GM23248 (cell line): ENCODE measurements around the gene PPFIA4. TPM values are rescaled to one million over a fixed set of nuclear protein-coding genes. Genes with fewer than 3 reads are reported as not detected.

Experiments
- DNase-seq: peaks from one replicate; pipeline ENCODE4 v3.0.0-alpha.2; 2015
- H2AFZ ChIP-seq: fragments of 200-600 bp; sonication (generic); 2 replicates; pipeline ENCODE4 v1.6.1; 2016; ENCODE audit warnings: antibody characterized with exemption
- H3F3A ChIP-seq: fragments of 200-600 bp; sonication (generic); 2 replicates; pipeline ENCODE4 v1.6.1; 2016; ENCODE audit warnings: mild to moderate bottlenecking, antibody characterized with exemption, mixed run types; ENCODE audit not compliant: insufficient read depth
- H3K27ac ChIP-seq: fragments of 200-600 bp; sonication (generic); 2 replicates; pipeline ENCODE4 v1.5.1; 2016; ENCODE audit warnings: mild to moderate bottlenecking
- H3K27me3 ChIP-seq: fragments of 200-600 bp; sonication (generic); replicated peaks from 2 replicates; pipeline ENCODE4 v1.6.1; 2016; ENCODE audit warnings: mild to moderate bottlenecking; ENCODE audit not compliant: insufficient read depth
- H3K36me3 ChIP-seq: fragments of 200-600 bp; sonication (generic); 2 replicates; pipeline ENCODE4 v1.6.1; 2016; ENCODE audit warnings: low read depth, mild to moderate bottlenecking
- H3K4me1 ChIP-seq: fragments of 200-600 bp; sonication (generic); 2 replicates; pipeline ENCODE4 v1.6.1; 2016; ENCODE audit warnings: mild to moderate bottlenecking; ENCODE audit not compliant: insufficient read depth
- H3K4me2 ChIP-seq: fragments of 200-600 bp; sonication (generic); one replicate; pipeline ENCODE4 v1.6.1; 2016; ENCODE audit warnings: mild to moderate bottlenecking; ENCODE audit not compliant: unreplicated experiment
- H3K4me3 ChIP-seq: fragments of 200-600 bp; sonication (generic); 2 replicates; pipeline ENCODE4 v1.5.1; 2016; ENCODE audit warnings: mild to moderate bottlenecking
- H3K79me2 ChIP-seq: fragments of 200-600 bp; sonication (generic); 2 replicates; pipeline ENCODE4 v1.6.1; 2016; ENCODE audit warnings: mild to moderate bottlenecking; ENCODE audit not compliant: insufficient read depth
- H3K9ac ChIP-seq: fragments of 200-600 bp; sonication (generic); 2 replicates; pipeline ENCODE4 v1.6.1; 2016; ENCODE audit warnings: mild to moderate bottlenecking
- H3K9me2 ChIP-seq: fragments of 200-600 bp; sonication (generic); 2 replicates; pipeline ENCODE4 v1.6.1; 2016; ENCODE audit warnings: mixed run types, mild to moderate bottlenecking, moderate library complexity; ENCODE audit not compliant: insufficient read depth
- H3K9me3 ChIP-seq: fragments of 200-600 bp; sonication (generic); one replicate; pipeline ENCODE4 v1.6.1; 2017; ENCODE audit warnings: low read depth
- H4K20me1 ChIP-seq: fragments of 200-600 bp; sonication (generic); 2 replicates; pipeline ENCODE4 v1.6.0; 2016; ENCODE audit not compliant: insufficient read depth
- EZH2 ChIP-seq: fragments of 200-600 bp; sonication (generic); IDR thresholded peaks from 2 replicates; pipeline ENCODE4 v1.6.1; 2018; ENCODE audit warnings: antibody characterized with exemption, mild to moderate bottlenecking; ENCODE audit not compliant: insufficient read depth, poor library complexity, severe bottlenecking
- EZH2phosphoT487 ChIP-seq: fragments of 200-600 bp; sonication (generic); IDR thresholded peaks from 2 replicates; pipeline ENCODE4 v1.6.1; 2018; ENCODE audit warnings: antibody characterized with exemption, moderate library complexity, mild to moderate bottlenecking, low read depth; ENCODE audit not compliant: insufficient read depth
- WGBS, 2 experiments: methylation state at CpG; one replicate each; pipeline ENCODE4 v1.1.6; 2015 to 2017; ENCODE audit warnings: low lambda C conversion rate in 2 of 2, low coverage in 1 of 2; ENCODE audit errors: missing lambda C conversion rate in 2 of 2; 5-methylcytosine and 5-hydroxymethylcytosine counted together
- in situ Hi-C: fragments of 300-500 bp; cut with MboI; formaldehyde crosslinking; loops from 2 replicates; pipeline ENCODE4 v1.15.0; 2020
- polyA plus RNA-seq: library from polyadenylated mRNA; unstranded; fragments of >200 nt; fragmentation: Nextera tagmentation; extraction: Ambion mirVana; gene quantifications from 2 replicates; pipeline ENCODE4 v1.2.1, GENCODE V29; 2016
- total RNA-seq: library from RNA; depleted of rRNA; stranded (reverse); fragments of >200 nt; shearing (Covaris generic); gene quantifications from 2 replicates; pipeline ENCODE4 v1.2.3, GENCODE V29; 2014

PPFIA4 gene
- total and polyA plus RNA-seq, 2 experiments from 2014 or later = 4.9 to 13.6 TPM

DNA sequence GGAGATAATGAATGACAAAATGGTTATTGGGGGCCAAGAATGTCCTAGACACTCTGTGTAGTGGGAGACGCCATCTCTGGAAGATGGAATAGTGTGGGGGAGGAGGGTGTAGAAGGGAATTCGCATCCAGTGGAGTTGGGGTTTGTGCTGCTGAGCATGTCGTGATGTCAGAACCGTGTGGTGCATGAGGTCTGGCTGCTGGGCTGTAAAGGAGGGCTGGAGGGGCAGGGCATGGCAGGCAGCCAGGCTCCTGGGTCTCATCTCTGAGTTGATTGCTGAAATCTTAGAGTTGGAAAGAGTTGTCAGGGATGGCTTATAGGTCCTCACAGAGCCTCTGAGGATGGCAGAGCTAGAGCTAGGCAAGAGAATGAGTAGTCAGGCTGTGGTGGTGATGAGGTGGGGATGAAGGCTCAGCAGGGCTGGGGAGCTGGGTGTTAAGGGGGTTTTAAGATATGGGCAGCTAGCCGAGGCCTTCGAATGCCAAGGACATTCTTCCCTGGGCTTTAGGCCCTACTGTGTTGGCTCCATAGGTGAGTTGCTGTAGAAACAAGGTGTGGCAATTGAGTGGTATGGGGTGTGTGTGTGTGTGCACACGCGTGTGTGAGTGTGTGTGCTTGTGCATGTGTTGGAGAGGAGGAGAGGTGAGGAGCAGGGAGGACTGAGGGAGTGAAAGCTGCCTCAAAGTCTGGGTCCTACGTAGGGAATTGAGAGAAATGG is 1.9 kb downstream of the PPFIA4 start:
- Histone ChIP-seq H3K27me3 (no peaks in the 10 kb centered on the region), H3K9me2 (no peaks in the 10 kb centered on the region), H3K4me2 (peak overlapping the region; percentile 83), H3K4me3 (peak overlapping the region; percentile 88; the same call in 1 of the 2 replicates), H3K27ac (no peak overlapping the region), H4K20me1 (no peaks in the 10 kb centered on the region), H3K9me3 (no peaks in the 10 kb centered on the region), H3K9ac (no peak overlapping the region), H3K36me3 (peaks cover 18% of the 10 kb centered on the region), H3K79me2 (peaks cover 35% of the 10 kb centered on the region; the same call in 1 of the 2 replicates), H2AFZ (no peak overlapping the region), H3F3A (peaks cover 27% of the 10 kb centered on the region), H3K4me1 (peaks cover 5% of the 10 kb centered on the region)
- in situ Hi-C loops = no loop called here
- 89 to 90% methylated on average over 9 of the region's 9 CpGs for WGBS, 2 experiments
- no peak for DNase-seq
- TF ChIP-seq EZH2phosphoT487 (no peak), EZH2 (no peak)

DNA sequence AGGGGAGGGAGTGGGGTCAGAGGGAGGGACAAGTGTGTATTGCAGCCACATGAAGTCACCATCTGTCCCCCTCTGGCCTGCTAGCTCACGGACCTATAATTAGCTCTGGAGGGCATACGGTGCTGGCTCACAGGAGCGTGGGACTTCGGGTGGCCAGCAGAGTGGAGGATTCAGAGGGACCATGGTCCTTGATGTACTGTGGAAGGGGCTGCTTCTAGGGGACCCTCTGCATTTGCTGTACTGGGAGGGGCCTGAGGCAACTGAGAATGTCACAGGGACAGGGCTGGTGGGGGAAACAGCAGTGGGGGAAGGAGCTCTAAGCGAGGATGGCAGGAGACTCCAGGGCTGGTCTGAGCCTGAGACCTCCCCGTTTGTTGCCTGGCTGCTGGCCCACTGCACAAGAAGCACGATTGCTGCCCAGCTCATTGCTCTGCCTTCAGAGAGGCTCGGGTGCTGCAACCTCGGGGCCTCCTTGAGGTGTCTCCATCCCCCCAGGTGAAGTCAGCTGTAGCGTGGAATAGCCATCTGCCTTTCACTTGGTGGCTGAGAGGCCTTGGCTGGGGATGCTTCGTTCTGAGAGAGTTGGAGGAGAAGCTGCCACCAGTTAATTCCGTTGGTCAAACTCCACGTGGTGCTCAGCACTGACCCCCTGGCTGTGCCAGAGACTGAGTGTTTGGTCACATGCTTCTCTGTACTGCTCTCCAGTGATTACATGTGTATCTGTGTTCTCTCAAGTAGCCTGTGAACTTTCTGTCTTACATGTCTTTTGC is 2.7 kb downstream of the PPFIA4 start:
- 62% methylated on average over 12 to 13 of the region's 13 CpGs for WGBS, 2 experiments
- H3K79me2 ChIP-seq = peaks cover 41% of the 10 kb centered on the region; the same call in 1 of the 2 replicates
- no peaks in the 10 kb centered on the region for H4K20me1 ChIP-seq
- H3K27ac ChIP-seq = no peak overlapping the region
- H3K27me3 ChIP-seq = no peaks in the 10 kb centered on the region
- no peak overlapping the region for H3K4me3 ChIP-seq
- no peak for TF ChIP-seq EZH2phosphoT487
- TF ChIP-seq EZH2 = no peak
- DNase-seq = no peak
- H3K9ac ChIP-seq = no peak overlapping the region
- H3K4me1 ChIP-seq = peaks cover 5% of the 10 kb centered on the region
- peaks cover 12% of the 10 kb centered on the region; the same call in 1 of the 2 replicates for H3K36me3 ChIP-seq
- H3K9me2 ChIP-seq = no peaks in the 10 kb centered on the region
- H2AFZ ChIP-seq = no peak overlapping the region
- no peaks in the 10 kb centered on the region for H3K9me3 ChIP-seq
- no peak overlapping the region for H3K4me2 ChIP-seq
- in situ Hi-C loops = no loop called here
- H3F3A ChIP-seq = peaks cover 20% of the 10 kb centered on the region

DNA sequence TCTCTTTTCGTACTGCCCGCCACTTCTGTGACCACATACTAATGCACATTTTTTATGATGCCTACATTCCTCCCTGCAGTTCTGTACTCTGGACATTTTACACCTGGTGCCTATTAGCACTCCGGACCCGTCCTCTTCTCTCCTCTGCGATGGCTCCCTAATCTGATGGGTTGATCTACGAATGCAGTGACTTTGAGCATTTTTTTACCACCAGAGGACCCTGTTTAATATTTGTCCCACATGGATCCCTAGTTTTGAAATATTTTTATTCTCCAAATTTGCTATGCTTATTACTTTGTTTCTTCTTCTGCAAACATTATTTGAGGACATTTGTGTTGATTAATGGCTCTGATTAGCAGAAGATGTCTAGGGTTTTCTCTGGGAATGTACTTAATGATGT is 5.2 kb downstream of the PPFIA4 start:
- in situ Hi-C loops = loop anchor here (10.0 kb wide), 1 partner anchor 193 kb away; the partner anchor contains the start of gene CHIT1
- TF ChIP-seq EZH2 (no peak), EZH2phosphoT487 (no peak)
- no peaks in the 10 kb centered on the region for H3K9me3 ChIP-seq

DNA sequence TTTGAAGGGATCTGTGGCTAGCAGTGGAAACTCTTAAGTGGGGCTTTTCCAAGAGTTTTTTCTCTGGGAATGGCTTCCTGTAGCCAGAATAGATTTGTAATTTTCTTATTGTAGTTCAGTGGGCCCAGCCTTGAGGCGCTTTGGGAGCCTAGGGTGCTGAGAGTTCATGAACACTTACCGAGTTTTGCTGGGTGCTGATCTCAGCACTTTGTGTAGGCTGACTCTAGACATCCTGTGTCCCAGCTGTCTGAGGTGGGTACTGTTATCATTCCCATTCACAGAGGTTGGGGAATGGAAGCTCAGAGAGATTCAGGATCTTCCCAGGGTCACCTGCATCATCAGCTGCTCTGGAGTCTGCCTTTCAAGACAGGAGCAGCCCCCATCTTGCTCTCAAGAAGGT is 7.0 kb downstream of the PPFIA4 start:
- WGBS, 2 experiments = 92 to 100% methylated on average over 2 of the region's 2 CpGs
- Histone ChIP-seq H3K4me3 (no peak overlapping the region), H3K9me2 (no peaks in the 10 kb centered on the region), H3K79me2 (peaks cover 33% of the 10 kb centered on the region; the same call in 1 of the 2 replicates), H2AFZ (no peak overlapping the region), H3F3A (0 out of 2 replicates have a peak, but pooled peaks cover 3% of the 10 kb centered on the region), H3K36me3 (no peaks in the 10 kb centered on the region), H3K9me3 (no peaks in the 10 kb centered on the region), H3K27ac (no peak overlapping the region), H4K20me1 (no peaks in the 10 kb centered on the region), H3K27me3 (no peaks in the 10 kb centered on the region), H3K9ac (no peak overlapping the region), H3K4me2 (no peak overlapping the region), H3K4me1 (peaks cover 10% of the 10 kb centered on the region)
- TF ChIP-seq EZH2 = no peak
- TF ChIP-seq EZH2phosphoT487 = no peak
- DNase-seq = no peak
- in situ Hi-C loops = loop anchor here (10.0 kb wide), 1 partner anchor 192 kb away; the partner anchor contains the start of gene CHIT1

More for the DNA sequence above, 5.2 kb downstream of the PPFIA4 start:
- Histone ChIP-seq H3K9me2 (no peaks in the 10 kb centered on the region), H3K4me2 (no peak overlapping the region), H3K36me3 (no peaks in the 10 kb centered on the region), H3K4me1 (peaks cover 5% of the 10 kb centered on the region; the same call in 1 of the 2 replicates), H3K9ac (no peak overlapping the region), H3K27me3 (no peaks in the 10 kb centered on the region), H3K79me2 (peaks cover 49% of the 10 kb centered on the region; the same call in 1 of the 2 replicates), H2AFZ (no peak overlapping the region), H4K20me1 (no peaks in the 10 kb centered on the region), H3F3A (no peaks in the 10 kb centered on the region), H3K27ac (no peak overlapping the region), H3K4me3 (no peak overlapping the region)
- 84 to 88% methylated on average over 6 of the region's 6 CpGs for WGBS, 2 experiments
- no peak for DNase-seq
